HuH-7.5 (cell line): ENCODE results near the gene CBLN2.
A peak's percentile ranks its signal among the peaks of the same experiment; 100 is the strongest.

Source experiments
- DNase-seq: peaks from one replicate; pipeline ENCODE4 v3.0.0; 2011; ENCODE audit warnings: low spot score

The CBLN2 gene

GRCh38 chr18:72544092-72544886 lies at the start of gene CBLN2:
CBLN2 (minus strand) TSS chr18:72544342; CDS start chr18:72542160, 2,182 bp downstream.
- DNase-seq: peak; percentile 54

GRCh38 chr18:72588360-72588759 lies 44.2 kb upstream of the CBLN2 start:
- DNase-seq: no peak

GRCh38 chr18:72584787-72585186 lies 40.6 kb upstream of the CBLN2 start:
- DNase-seq: no peak

GRCh38 chr18:72581976-72582375 lies 37.8 kb upstream of the CBLN2 start:
- DNase-seq: no peak

GRCh38 chr18:72572896-72573295 lies 28.8 kb upstream of the CBLN2 start:
- no peak for DNase-seq

- no peak for DNase-seq
These were observed 22.1 kb upstream of the CBLN2 start for GRCh38 chr18:72566290-72566689.

- no peak for DNase-seq
These were observed 11.8 kb upstream of the CBLN2 start for GRCh38 chr18:72555968-72556367.

GRCh38 chr18:72555101-72555500 lies 11.0 kb upstream of the CBLN2 start:
- no peak for DNase-seq

- DNase-seq: no peak
These were observed 636 bp downstream of the CBLN2 start for GRCh38 chr18:72543357-72544055.

- no peak for DNase-seq
These were observed 1.2 kb downstream of the CBLN2 start for GRCh38 chr18:72542984-72543356.

GRCh38 chr18:72542342-72542741 lies 1.8 kb downstream of the CBLN2 start:
- no peak for DNase-seq

- DNase-seq: no peak
These were observed 2.2 kb downstream of the CBLN2 start for GRCh38 chr18:72541871-72542332.

GRCh38 chr18:72539901-72540300 lies 4.2 kb downstream of the CBLN2 start:
- no peak for DNase-seq

GRCh38 chr18:72530622-72531021 lies 13.5 kb downstream of the CBLN2 start:
- DNase-seq: no peak

GRCh38 chr18:72504866-72505265 lies 39.3 kb downstream of the CBLN2 start:
- no peak for DNase-seq

- DNase-seq: no peak
These were observed 41.3 kb downstream of the CBLN2 start for GRCh38 chr18:72502671-72503431.

- DNase-seq: no peak
These were observed 51.6 kb downstream of the CBLN2 start for GRCh38 chr18:72492497-72492896.
